Smooth muscle cell (in vitro differentiated cells): ENCODE results near the gene DDC. TPM values are rescaled to one million over a fixed set of nuclear protein-coding genes. Genes with fewer than 3 reads are reported as not detected.

ENCODE experiments used
- DNase-seq: peaks from one replicate; lab custom pipeline; 2025; ENCODE audit not compliant: unreplicated experiment; lab: John Stamatoyannopoulos, UW
- H2AFZ ChIP-seq: fragments of 200-600 bp; sonication (generic); 2 replicates; pipeline ENCODE4 v1.6.0; 2016; ENCODE audit warnings: antibody characterized with exemption, low read depth, mild to moderate bottlenecking
- H3F3A ChIP-seq: fragments of 200-600 bp; sonication (generic); 2 replicates; pipeline ENCODE4 v1.6.0; 2017; ENCODE audit warnings: antibody characterized with exemption, low read depth
- H3K27ac ChIP-seq: fragments of 200-600 bp; sonication (generic); 2 replicates; pipeline ENCODE4 v1.5.1; 2016; ENCODE audit warnings: low read depth, mild to moderate bottlenecking
- H3K27me3 ChIP-seq: fragments of 200-600 bp; sonication (generic); 2 replicates; pipeline ENCODE4 v1.6.1; 2016; ENCODE audit warnings: low read depth, mild to moderate bottlenecking
- H3K36me3 ChIP-seq: fragments of 200-600 bp; sonication (generic); 2 replicates; pipeline ENCODE4 v1.5.1; 2016; ENCODE audit warnings: low read depth
- H3K4me1 ChIP-seq: fragments of 200-600 bp; sonication (generic); 2 replicates; pipeline ENCODE4 v1.5.1; 2016; ENCODE audit warnings: low read depth
- H3K4me2 ChIP-seq: fragments of 200-600 bp; sonication (generic); 2 replicates; pipeline ENCODE4 v1.6.0; 2016; ENCODE audit warnings: mild to moderate bottlenecking
- H3K4me3 ChIP-seq: fragments of 200-600 bp; sonication (generic); 2 replicates; pipeline ENCODE4 v1.5.1; 2016; ENCODE audit warnings: mild to moderate bottlenecking
- H3K79me2 ChIP-seq: fragments of 200-600 bp; sonication (generic); 2 replicates; pipeline ENCODE4 v1.6.0; 2016; ENCODE audit warnings: low read depth, mild to moderate bottlenecking
- H3K9ac ChIP-seq: fragments of 200-600 bp; sonication (generic); 2 replicates; pipeline ENCODE4 v1.6.0; 2016; ENCODE audit warnings: low read depth
- H3K9me3 ChIP-seq: fragments of 200-600 bp; sonication (generic); replicated peaks from 2 replicates; pipeline ENCODE4 v1.5.1; 2016; ENCODE audit warnings: low read depth
- H4K20me1 ChIP-seq: fragments of 200-600 bp; sonication (generic); 2 replicates; pipeline ENCODE4 v1.6.0; 2016; ENCODE audit warnings: low read depth
- CTCF ChIP-seq: fragments of 200-600 bp; sonication (generic); IDR thresholded peaks from 2 replicates; pipeline ENCODE4 v1.5.1; 2017; ENCODE audit warnings: borderline replicate concordance, mild to moderate bottlenecking, antibody characterized with exemption; ENCODE audit not compliant: insufficient read depth, poor library complexity, severe bottlenecking
- WGBS: methylation state at CpG from one replicate; pipeline ENCODE4 v1.1.7; 2016; ENCODE audit warnings: low lambda C conversion rate; 5-methylcytosine and 5-hydroxymethylcytosine counted together
- polyA plus RNA-seq: library from polyadenylated mRNA; unstranded; fragments of >200 nt; fragmentation: Nextera tagmentation; extraction: Ambion mirVana; gene quantifications from 2 replicates; pipeline ENCODE4 v1.2.1, GENCODE V29; 2016
- total RNA-seq: library from RNA; depleted of rRNA; stranded (reverse); fragments of >200 nt; gene quantifications from 2 replicates; pipeline ENCODE4 v1.2.3, GENCODE V29; 2014

Gene DDC
- total and polyA plus RNA-seq, 2 experiments from 2014 or later = not detected

DNA sequence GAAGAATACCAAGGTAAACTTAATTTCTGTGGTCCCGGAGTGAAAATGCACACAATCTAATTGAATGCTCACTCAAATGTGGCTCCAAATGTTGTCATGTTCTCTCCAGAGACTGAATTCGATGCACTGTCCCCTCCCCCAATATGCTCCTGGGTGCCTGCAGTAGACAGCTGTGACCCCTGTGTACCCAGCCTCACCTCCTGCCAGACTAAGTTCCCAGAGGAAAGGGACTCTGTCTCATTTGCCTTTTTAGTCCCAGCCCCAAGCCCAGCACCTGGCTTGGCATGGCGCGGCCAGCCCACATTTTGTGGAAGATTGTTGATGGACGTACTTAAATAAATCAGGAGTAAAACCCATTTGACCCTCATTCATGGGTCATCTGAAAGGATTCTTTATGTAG is 93.2 kb downstream of the DDC start:
- Histone ChIP-seq H3K79me2 (no peaks in the 10 kb centered on the region), H3K9ac (no peak overlapping the region), H3K4me2 (no peak overlapping the region), H3K4me3 (no peak overlapping the region), H3K36me3 (no peaks in the 10 kb centered on the region), H3K27me3 (no peaks in the 10 kb centered on the region), H4K20me1 (no peaks in the 10 kb centered on the region), H3K4me1 (no peaks in the 10 kb centered on the region), H2AFZ (no peak overlapping the region), H3K9me3 (no peaks in the 10 kb centered on the region), H3K27ac (no peak overlapping the region), H3F3A (no peaks in the 10 kb centered on the region)
- DNase-seq = no peak
- no peak for TF ChIP-seq CTCF
- WGBS = 93% methylated on average over 5 of the region's 5 CpGs

- H3K79me2 ChIP-seq = no peaks in the 10 kb centered on the region
- no peak overlapping the region for H3K4me2 ChIP-seq
- H3K27me3 ChIP-seq = no peaks in the 10 kb centered on the region
- H3K36me3 ChIP-seq = no peaks in the 10 kb centered on the region
- H3K9ac ChIP-seq = no peak overlapping the region
- no peaks in the 10 kb centered on the region for H3F3A ChIP-seq
- no peaks in the 10 kb centered on the region for H3K9me3 ChIP-seq
- 90% methylated on average over 17 of the region's 17 CpGs for WGBS
- no peaks in the 10 kb centered on the region for H3K4me1 ChIP-seq
- TF ChIP-seq CTCF = no peak
- H4K20me1 ChIP-seq = no peaks in the 10 kb centered on the region
- no peak overlapping the region for H3K27ac ChIP-seq
- no peak overlapping the region for H2AFZ ChIP-seq
- DNase-seq = no peak
- no peak overlapping the region for H3K4me3 ChIP-seq
Observed at GRCh38 chr7:50470250-50471163, 94.7 kb downstream of the DDC start.

- TF ChIP-seq CTCF = no peak
- 92% methylated on average over 4 of the region's 4 CpGs for WGBS
Observed at GRCh38 chr7:50469181-50469580, 96.0 kb downstream of the DDC start.

More at GRCh38 chr7:50469181-50469580, 96.0 kb downstream of the DDC start:
- H3K79me2 ChIP-seq = no peaks in the 10 kb centered on the region
- H3K27me3 ChIP-seq = no peaks in the 10 kb centered on the region
- H3K4me3 ChIP-seq = no peak overlapping the region
- H3K27ac ChIP-seq = no peak overlapping the region
- DNase-seq = no peak
- H4K20me1 ChIP-seq = no peaks in the 10 kb centered on the region
- H3K36me3 ChIP-seq = no peaks in the 10 kb centered on the region
- H3K9me3 ChIP-seq = no peaks in the 10 kb centered on the region
- H3K4me1 ChIP-seq = no peaks in the 10 kb centered on the region
- no peak overlapping the region for H2AFZ ChIP-seq
- no peaks in the 10 kb centered on the region for H3F3A ChIP-seq
- H3K4me2 ChIP-seq = no peak overlapping the region
- H3K9ac ChIP-seq = no peak overlapping the region
